K562 (cell line): Measurements from ENCODE around the gene USP1. TPM values are rescaled to one million over a fixed set of nuclear protein-coding genes. Genes with fewer than 3 reads are reported as not detected.

ENCODE experiments used
- ARHGAP35 ChIP-seq: fragments of 450-650 bp; IDR thresholded peaks from 2 replicates; pipeline ENCODE4 v1.6.1; 2018; ENCODE audit not compliant: partially characterized antibody
- BRF1 ChIP-seq: IDR thresholded peaks from 3 replicates; pipeline ENCODE4 v1.6.1; 2011; ENCODE audit warnings: borderline replicate concordance, mild to moderate bottlenecking; ENCODE audit not compliant: insufficient read length; ENCODE audit errors: extremely low read depth
- CHD1 ChIP-seq: fragments of 200-600 bp; sonication (generic); IDR thresholded peaks from one replicate; pipeline ENCODE4 v1.6.1; 2012; ENCODE audit warnings: mild to moderate bottlenecking, moderate library complexity, low read length, inconsistent platforms
- CHD4 ChIP-seq: fragments of 200-600 bp; sonication (generic); IDR thresholded peaks from 3 replicates; pipeline ENCODE4 v1.6.1; 2012; ENCODE audit warnings: low read depth, mild to moderate bottlenecking, mixed read lengths, low read length, inconsistent platforms; ENCODE audit not compliant: insufficient read depth, insufficient replicate concordance, poor library complexity, severe bottlenecking
- CREM ChIP-seq: IDR thresholded peaks from 2 replicates; pipeline ENCODE4 v1.6.1; 2014; ENCODE audit warnings: antibody characterized with exemption, low read depth
- CXXC5 ChIP-seq: fragments of 250-450 bp; sonication (Bioruptor Pico); IDR thresholded peaks from 2 replicates; pipeline ENCODE4 v1.8.0; 2022; ENCODE audit warnings: inconsistent platforms, mild to moderate bottlenecking, moderate library complexity
- FOXP1 ChIP-seq: sonication (generic); formaldehyde crosslinking; IDR thresholded peaks from 2 replicates; pipeline ENCODE4 v1.8.0; 2022; ENCODE audit warnings: mild to moderate bottlenecking, missing genetic modification reagents
- GABPB1 ChIP-seq: sonication (generic); formaldehyde crosslinking; IDR thresholded peaks from 2 replicates; pipeline ENCODE4 v1.8.0; 2022; ENCODE audit warnings: mild to moderate bottlenecking, missing genetic modification reagents
- HMG20A ChIP-seq: fragments of 450-650 bp; formaldehyde crosslinking; conservative IDR thresholded peaks from 2 replicates; pipeline ENCODE4 v1.4.0; 2020; ENCODE audit warnings: mild to moderate bottlenecking, mixed read lengths
- JUND ChIP-seq, 2 experiments: IDR thresholded peaks; 2 replicates in 1 of 2; 3 replicates in 1 of 2; pipeline ENCODE4 v1.6.1; 2011; ENCODE audit warnings: borderline replicate concordance in 2 of 2, low read depth in 2 of 2, low read length in 2 of 2, improper control_type of control experiment in 1 of 2, missing biosample characterization in 1 of 2, missing genetic modification characterization in 1 of 2, missing genetic modification reagents in 1 of 2
- MEIS2 ChIP-seq: fragments of 450-650 bp; IDR thresholded peaks from 2 replicates; pipeline ENCODE4 v1.6.1; 2014; ENCODE audit warnings: mild to moderate bottlenecking; ENCODE audit not compliant: partially characterized antibody
- MTF1 ChIP-seq: fragments of 250-450 bp; sonication (Bioruptor Pico); IDR thresholded peaks from 2 replicates; pipeline ENCODE4 v1.9.0; 2021; ENCODE audit warnings: moderate library complexity, mild to moderate bottlenecking, inconsistent platforms, borderline replicate concordance
- MYNN ChIP-seq, 2 experiments: sonication (generic); formaldehyde crosslinking in 1 of 2; IDR thresholded peaks; 2 replicates each; pipeline versions ENCODE4 v1.5.0 to v1.6.1; 2016 to 2020; ENCODE audit warnings: antibody characterized with exemption in 1 of 2, missing genetic modification reagents in 1 of 2
- NFIX ChIP-seq: fragments of 250-450 bp; sonication (Bioruptor Pico); IDR thresholded peaks from 2 replicates; pipeline ENCODE4 v1.4.0; 2020; ENCODE audit warnings: low read depth, mild to moderate bottlenecking, moderate library complexity
- NFXL1 ChIP-seq: fragments of 450-650 bp; formaldehyde crosslinking; IDR thresholded peaks from 2 replicates; pipeline ENCODE4 v1.4.0; 2021; ENCODE audit warnings: mild to moderate bottlenecking
- NR4A1 ChIP-seq, 2 experiments: fragments of 250-450 bp in 1 of 2; fragments of 450-650 bp in 1 of 2; sonication (Bioruptor Pico) in 1 of 2; IDR thresholded peaks; 2 replicates each; pipeline versions ENCODE4 v1.4.0 to v1.6.1; 2016 to 2020; ENCODE audit warnings: mild to moderate bottlenecking in 2 of 2, missing compliant biosample characterization in 1 of 2, missing genetic modification characterization in 1 of 2, moderate library complexity in 1 of 2
- PCBP2 ChIP-seq: fragments of 200-400 bp; formaldehyde crosslinking; IDR thresholded peaks from 2 replicates; pipeline ENCODE4 v1.6.1; 2018; ENCODE audit warnings: low read length, low read depth, mild to moderate bottlenecking, moderate library complexity; ENCODE audit not compliant: poor library complexity, severe bottlenecking
- PHF20 ChIP-seq: fragments of 450-650 bp; IDR thresholded peaks from 2 replicates; pipeline ENCODE4 v1.6.1; 2018; ENCODE audit not compliant: partially characterized antibody
- SRSF3 ChIP-seq: fragments of 200-400 bp; formaldehyde crosslinking; IDR thresholded peaks from 2 replicates; pipeline ENCODE4 v1.6.1; 2016; ENCODE audit warnings: mild to moderate bottlenecking, low read length, moderate library complexity; ENCODE audit not compliant: insufficient read depth
- STAT5B ChIP-seq: fragments of 250-450 bp; sonication (Bioruptor Pico); IDR thresholded peaks from 2 replicates; pipeline ENCODE4 v1.8.0; 2021; ENCODE audit warnings: mild to moderate bottlenecking, inconsistent platforms
- TEAD1 ChIP-seq, 2 experiments: fragments of 450-650 bp in 1 of 2; sonication (generic) in 1 of 2; formaldehyde crosslinking; IDR thresholded peaks; 2 replicates each; pipeline versions ENCODE4 v1.4.0 to v1.8.0; 2020 to 2022; ENCODE audit warnings: mild to moderate bottlenecking in 2 of 2, missing genetic modification reagents in 1 of 2
- ZNF316 ChIP-seq: fragments of 450-650 bp; IDR thresholded peaks from 2 replicates; pipeline ENCODE4 v1.6.1; 2016
- ZNF561 ChIP-seq: fragments of 450-650 bp; formaldehyde crosslinking; conservative IDR thresholded peaks from 2 replicates; pipeline ENCODE4 v1.4.0; 2020; ENCODE audit warnings: mild to moderate bottlenecking, moderate library complexity
- polyA plus RNA-seq, 8 experiments: library from polyadenylated mRNA; depleted of rRNA in 4 of 8; stranded (reverse) in 5 of 8; unstranded in 3 of 8; fragments of >200 nt; fragmentation: Nextera tagmentation in 2 of 8; fragmentation: Illumina TruSeq in 1 of 8; extraction: Ambion mirVana in 2 of 8; extraction: Trizol in 1 of 8; gene quantifications; 2 replicates each; pipeline versions ENCODE4 v1.2.1 to v1.2.3, GENCODE V29; 2011 to 2014; ENCODE audit warnings: inconsistent platforms in 1 of 8, missing spikeins in 1 of 8
- total RNA-seq, 7 experiments: library from RNA; depleted of rRNA in 6 of 7; stranded (reverse); fragments of >200 nt in 6 of 7; fragmentation: Illumina TruSeq in 2 of 7; extraction: Trizol in 2 of 7; gene quantifications; 2 replicates each; pipeline versions ENCODE4 v1.2.1 to v1.2.3, GENCODE V29; 2011 to 2021; ENCODE audit warnings: low replicate concordance in 1 of 7
- TF ChIP-seq, protein P1 (sequence below): fragments of 200-400 bp; formaldehyde crosslinking; IDR thresholded peaks from 2 replicates; pipeline ENCODE4 v1.6.1; 2017; ENCODE audit warnings: mild to moderate bottlenecking, low read depth, low read length, moderate library complexity
- TF ChIP-seq, protein P2 (sequence below): sonication (generic); formaldehyde crosslinking; IDR thresholded peaks from 2 replicates; pipeline ENCODE4 v1.8.0; 2022; ENCODE audit warnings: mild to moderate bottlenecking, missing genetic modification reagents

Gene USP1
- total and polyA plus RNA-seq, 9 of the 15 experiments (the other 6 are each of a cell fraction or from before 2014, with no cell fraction given): 27.3 to 87.9 (median 51.7) TPM

DNA sequence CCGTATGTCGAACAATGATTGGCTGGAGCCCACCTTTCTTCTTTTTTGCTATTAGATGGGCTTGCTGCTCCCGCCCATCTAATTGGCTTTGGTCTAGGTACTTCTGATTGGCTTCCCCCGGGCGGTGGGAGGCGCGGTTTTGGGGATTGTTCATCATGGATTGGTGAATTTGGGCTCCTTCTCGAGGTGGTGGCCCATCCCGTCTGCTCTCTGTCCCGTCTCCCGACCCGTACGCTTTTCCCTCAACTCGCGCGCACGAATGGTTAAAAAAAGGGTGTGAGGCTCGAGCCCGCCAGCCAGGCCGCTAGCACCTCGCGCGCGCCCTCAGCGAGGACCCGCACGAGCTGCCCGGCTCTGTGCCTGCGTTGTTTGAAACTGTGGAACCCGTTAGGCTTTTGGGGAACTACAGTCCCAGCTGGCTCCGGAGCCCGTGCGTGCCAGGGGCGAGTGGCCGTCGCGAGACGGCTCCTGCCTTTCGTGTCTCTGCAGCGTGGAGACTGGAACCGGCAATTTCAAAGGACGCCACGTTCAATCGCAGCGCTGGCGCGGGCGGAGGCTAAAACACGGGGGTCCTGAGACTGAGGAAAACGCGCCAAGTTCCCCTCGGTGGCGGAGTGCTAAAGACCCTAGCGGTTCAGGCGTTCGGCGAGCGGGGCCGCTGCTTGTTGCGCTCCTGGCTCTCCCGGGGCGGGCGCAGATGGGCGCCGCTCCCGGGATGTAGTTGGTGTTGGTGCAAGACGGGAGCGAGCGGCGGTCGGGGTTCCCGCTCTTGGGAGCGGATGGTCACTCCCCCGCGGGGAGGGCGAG, at the start of gene USP1 (continued):
- TF ChIP-seq MYNN (IDR thresholded peaks at IDR 0.05) (no peak), MYNN (CRISPR knock-in tag; IDR thresholded peaks at IDR 0.05) (no peak), ARHGAP35 (no peak), CHD1 (no peak), CHD4 (no peak), STAT5B (CRISPR knock-in tag) (no peak), CXXC5 (CRISPR knock-in tag) (peak; percentile 4; the same call in 1 of the 2 replicates), JUND (IDR thresholded peaks at IDR 0.05; ENCODE audit: borderline replicate concordance, low read depth, low read length) (peak; percentile 17; the same call in 1 of the 2 replicates), JUND (tag; IDR thresholded peaks at IDR 0.05; ENCODE audit: borderline replicate concordance, low read depth, low read length) (no peak), MEIS2 (no peak), NFXL1 (CRISPR knock-in tag) (no peak), PCBP2 (no peak), ZNF561 (CRISPR knock-in tag) (no peak), MTF1 (CRISPR knock-in tag) (no peak), PHF20 (peak; percentile 16), SRSF3 (no peak), NR4A1 (CRISPR knock-in tag; IDR thresholded peaks at IDR 0.05) (no peak; the same call in 1 of the 2 replicates), NR4A1 (tag; IDR thresholded peaks at IDR 0.05) (no peak; the same call in 1 of the 2 replicates), ZNF316 (no peak), BRF1 (no peak), HMG20A (no peak), GABPB1 (CRISPR knock-in tag) (no peak), TEAD1 (CRISPR knock-in tag; IDR thresholded peaks at IDR 0.05) (0 out of 4 replicates have a peak, but pooled peaks of 1 of the 2 experiments have one; percentile 28), NFIX (CRISPR knock-in tag) (no peak), CREM (peak; percentile 67), FOXP1 (no peak)
- TF ChIP-seq, protein P1, sequence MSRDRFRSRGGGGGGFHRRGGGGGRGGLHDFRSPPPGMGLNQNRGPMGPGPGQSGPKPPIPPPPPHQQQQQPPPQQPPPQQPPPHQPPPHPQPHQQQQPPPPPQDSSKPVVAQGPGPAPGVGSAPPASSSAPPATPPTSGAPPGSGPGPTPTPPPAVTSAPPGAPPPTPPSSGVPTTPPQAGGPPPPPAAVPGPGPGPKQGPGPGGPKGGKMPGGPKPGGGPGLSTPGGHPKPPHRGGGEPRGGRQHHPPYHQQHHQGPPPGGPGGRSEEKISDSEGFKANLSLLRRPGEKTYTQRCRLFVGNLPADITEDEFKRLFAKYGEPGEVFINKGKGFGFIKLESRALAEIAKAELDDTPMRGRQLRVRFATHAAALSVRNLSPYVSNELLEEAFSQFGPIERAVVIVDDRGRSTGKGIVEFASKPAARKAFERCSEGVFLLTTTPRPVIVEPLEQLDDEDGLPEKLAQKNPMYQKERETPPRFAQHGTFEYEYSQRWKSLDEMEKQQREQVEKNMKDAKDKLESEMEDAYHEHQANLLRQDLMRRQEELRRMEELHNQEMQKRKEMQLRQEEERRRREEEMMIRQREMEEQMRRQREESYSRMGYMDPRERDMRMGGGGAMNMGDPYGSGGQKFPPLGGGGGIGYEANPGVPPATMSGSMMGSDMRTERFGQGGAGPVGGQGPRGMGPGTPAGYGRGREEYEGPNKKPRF: no peak
- TF ChIP-seq, protein P2, sequence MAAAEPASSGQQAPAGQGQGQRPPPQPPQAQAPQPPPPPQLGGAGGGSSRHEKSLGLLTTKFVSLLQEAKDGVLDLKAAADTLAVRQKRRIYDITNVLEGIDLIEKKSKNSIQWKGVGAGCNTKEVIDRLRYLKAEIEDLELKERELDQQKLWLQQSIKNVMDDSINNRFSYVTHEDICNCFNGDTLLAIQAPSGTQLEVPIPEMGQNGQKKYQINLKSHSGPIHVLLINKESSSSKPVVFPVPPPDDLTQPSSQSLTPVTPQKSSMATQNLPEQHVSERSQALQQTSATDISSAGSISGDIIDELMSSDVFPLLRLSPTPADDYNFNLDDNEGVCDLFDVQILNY (CRISPR knock-in tag): peak; percentile 64; the same call in 1 of the 2 replicates
